SK-N-SH (cell line): ENCODE results near the gene ST7L. TPM values are rescaled to one million over a fixed set of nuclear protein-coding genes. Genes with fewer than 3 reads are reported as not detected.

ENCODE experiments used
- CTCF ChIA-PET: fragments of 300-600, 350-600 bp; formaldehyde crosslinking; extraction: SDS; loops from one replicate; lab custom pipeline; 2021; lab: Yijun Ruan, JAX
- POLR2A ChIA-PET: fragments of 350-600 bp; sonication (Branson Sonifier 250); formaldehyde crosslinking; extraction: SDS; loops from one replicate; lab custom pipeline; 2020; ENCODE audit warnings: antibody characterized with exemption, inconsistent platforms; lab: Yijun Ruan, JAX
- DNase-seq: peaks from one replicate; pipeline ENCODE4 v3.0.0; 2012
- H2AFZ ChIP-seq: fragments of 200-600 bp; sonication (generic); 2 replicates; pipeline ENCODE4 v1.8.1; 2016; ENCODE audit warnings: antibody characterized with exemption, mild to moderate bottlenecking, low read depth
- H3F3A ChIP-seq: fragments of 200-600 bp; sonication (generic); replicated peaks from 2 replicates; pipeline ENCODE3; 2016; ENCODE audit warnings: antibody characterized with exemption, mild to moderate bottlenecking; ENCODE audit not compliant: insufficient read depth
- H3K27ac ChIP-seq, 2 experiments: fragments of 200-500 bp in 1 of 2; fragments of 200-600 bp in 1 of 2; sonication (Bioruptor generic) in 1 of 2; sonication (generic), shearing (Covaris generic) in 1 of 2; 2 replicates each; pipeline versions ENCODE4 v1.5.1 to v1.6.1; 2014 to 2016; ENCODE audit warnings: low read depth in 2 of 2, inconsistent platforms in 1 of 2, low read length in 1 of 2, mild to moderate bottlenecking in 1 of 2, mixed read lengths in 1 of 2
- H3K27me3 ChIP-seq: fragments of 200-600 bp; sonication (generic), shearing (Covaris generic); 2 replicates; pipeline ENCODE4 v1.6.1; 2016; ENCODE audit warnings: mixed run types; ENCODE audit not compliant: insufficient read depth
- H3K36me3 ChIP-seq, 2 experiments: fragments of 200-500 bp in 1 of 2; fragments of 200-600 bp in 1 of 2; sonication (Bioruptor generic) in 1 of 2; sonication (generic) in 1 of 2; replicated peaks in 1 of 2; 2 replicates each; pipeline versions ENCODE3 to v1.5.1; 2014 to 2016; ENCODE audit warnings: low read length in 1 of 2, mild to moderate bottlenecking in 1 of 2; ENCODE audit not compliant: insufficient read depth in 2 of 2, control insufficient read depth in 1 of 2
- H3K4me1 ChIP-seq, 2 experiments: fragments of 200-500 bp in 1 of 2; fragments of 200-600 bp in 1 of 2; sonication (Bioruptor generic) in 1 of 2; sonication (generic), shearing (Covaris generic) in 1 of 2; 2 replicates each; pipeline versions ENCODE4 v1.5.1 to v1.6.1; 2014 to 2016; ENCODE audit warnings: low read depth in 1 of 2, low read length in 1 of 2, mixed run types in 1 of 2; ENCODE audit not compliant: insufficient read depth in 2 of 2, control insufficient read depth in 1 of 2
- H3K4me2 ChIP-seq: fragments of 200-600 bp; sonication (generic), shearing (Covaris generic); 2 replicates; pipeline ENCODE4 v1.6.1; 2017; ENCODE audit warnings: mixed run types
- H3K4me3 ChIP-seq, 2 experiments: fragments of 200-500 bp in 1 of 2; fragments of 200-600 bp in 1 of 2; sonication (Bioruptor generic) in 1 of 2; sonication (generic), shearing (Covaris generic) in 1 of 2; 2 replicates each; pipeline versions ENCODE4 v1.5.1 to v1.8.1; 2014 to 2016; ENCODE audit warnings: low read depth in 2 of 2, inconsistent platforms in 1 of 2, low read length in 1 of 2, mild to moderate bottlenecking in 1 of 2, mixed read lengths in 1 of 2, moderate library complexity in 1 of 2
- H3K79me2 ChIP-seq: fragments of 200-600 bp; sonication (generic); 2 replicates; pipeline ENCODE4 v1.8.1; 2017; ENCODE audit warnings: mild to moderate bottlenecking; ENCODE audit not compliant: insufficient read depth
- H3K9ac ChIP-seq: fragments of 200-600 bp; sonication (generic); 2 replicates; pipeline ENCODE4 v1.6.1; 2017; ENCODE audit warnings: mixed run types
- H3K9me2 ChIP-seq: fragments of 200-600 bp; sonication (generic); 2 replicates; pipeline ENCODE4 v1.6.1; 2017; ENCODE audit warnings: mixed run types
- H3K9me3 ChIP-seq: fragments of 200-600 bp; sonication (generic); 2 replicates; pipeline ENCODE4 v1.6.1; 2017; ENCODE audit warnings: mixed run types, mild to moderate bottlenecking, moderate library complexity
- H4K20me1 ChIP-seq: fragments of 200-600 bp; sonication (generic); 2 replicates; pipeline ENCODE4 v1.6.1; 2017; ENCODE audit warnings: mild to moderate bottlenecking, mixed run types; ENCODE audit not compliant: insufficient read depth
- ELF1 ChIP-seq: IDR thresholded peaks from 2 replicates; pipeline ENCODE4 v1.4.0; 2012
- EZH2phosphoT487 ChIP-seq: fragments of 200-600 bp; sonication (generic); IDR thresholded peaks from 2 replicates; pipeline ENCODE4 v1.6.1; 2017; ENCODE audit warnings: low read depth, mixed run types, mild to moderate bottlenecking, antibody characterized with exemption, moderate library complexity, borderline replicate concordance
- FOSL2 ChIP-seq: IDR thresholded peaks from 2 replicates; pipeline ENCODE4 v1.4.0; 2012; ENCODE audit warnings: low read depth, mild to moderate bottlenecking, moderate library complexity, borderline replicate concordance
- FOXJ3 ChIP-seq: sonication (generic); formaldehyde crosslinking; IDR thresholded peaks from 2 replicates; pipeline ENCODE4 v1.5.1; 2020; ENCODE audit warnings: mild to moderate bottlenecking, missing genetic modification reagents
- GABPA ChIP-seq: IDR thresholded peaks from 2 replicates; pipeline ENCODE4 v1.4.0; 2012; ENCODE audit warnings: low read depth, mild to moderate bottlenecking
- JUND ChIP-seq: IDR thresholded peaks from 2 replicates; pipeline ENCODE4 v1.4.0; 2012
- MEF2A ChIP-seq: IDR thresholded peaks from 2 replicates; pipeline ENCODE4 v1.4.0; 2012; ENCODE audit warnings: low read depth, borderline replicate concordance
- MXI1 ChIP-seq: IDR thresholded peaks from 2 replicates; pipeline ENCODE4 v1.6.1; 2012; ENCODE audit warnings: mild to moderate bottlenecking, low read depth, low read length, improper control_type of control experiment
- NFIC ChIP-seq: IDR thresholded peaks from 2 replicates; pipeline ENCODE4 v1.4.0; 2012; ENCODE audit warnings: borderline replicate concordance
- POLR2AphosphoS5 ChIP-seq: IDR thresholded peaks from 2 replicates; pipeline ENCODE4 v1.6.1; 2012; ENCODE audit warnings: low read depth, low read length
- RCOR1 ChIP-seq: fragments of 150-350 bp; IDR thresholded peaks from 2 replicates; pipeline ENCODE4 v1.6.1; 2017; ENCODE audit warnings: antibody characterized with exemption, low read length
- RFX5 ChIP-seq: IDR thresholded peaks from 2 replicates; pipeline ENCODE4 v1.6.1; 2012; ENCODE audit warnings: mild to moderate bottlenecking, improper control_type of control experiment, low read length
- SMC3 ChIP-seq: IDR thresholded peaks from 2 replicates; pipeline ENCODE4 v1.6.1; 2012; ENCODE audit warnings: low read depth, low read length, improper control_type of control experiment
- TAF1 ChIP-seq: IDR thresholded peaks from 2 replicates; pipeline ENCODE4 v1.6.1; 2012; ENCODE audit warnings: low read depth, mild to moderate bottlenecking, low read length, moderate library complexity, borderline replicate concordance
- TEAD4 ChIP-seq: IDR thresholded peaks from 2 replicates; pipeline ENCODE4 v1.4.0; 2012; ENCODE audit warnings: mild to moderate bottlenecking, borderline replicate concordance; ENCODE audit not compliant: insufficient read depth
- YY1 ChIP-seq: IDR thresholded peaks from 2 replicates; pipeline ENCODE4 v1.4.0; 2012; ENCODE audit warnings: low read depth, mild to moderate bottlenecking
- WGBS: methylation state at CpG from one replicate; pipeline ENCODE4 v1.1.6; 2017; ENCODE audit warnings: low lambda C conversion rate; 5-methylcytosine and 5-hydroxymethylcytosine counted together
- polyA plus RNA-seq, 3 experiments: library from polyadenylated mRNA; depleted of rRNA; stranded (reverse); fragments of >200 nt; gene quantifications; 2 replicates each; pipeline ENCODE4 v1.2.3, GENCODE V29; 2012
- TF ChIP-seq, protein P1 (sequence below): fragments of 150-350 bp; IDR thresholded peaks from 2 replicates; pipeline ENCODE4 v1.6.1; 2016; ENCODE audit warnings: mild to moderate bottlenecking, low read depth, low read length
- TF ChIP-seq, protein P2 (sequence below): IDR thresholded peaks from 2 replicates; pipeline ENCODE4 v1.6.1; 2012; ENCODE audit warnings: mild to moderate bottlenecking, low read depth, low read length, moderate library complexity
- TF ChIP-seq, protein P3 (sequence below): IDR thresholded peaks from 2 replicates; pipeline ENCODE4 v1.4.0; 2012; ENCODE audit warnings: low read depth, borderline replicate concordance
- TF ChIP-seq, protein P4 (sequence below): fragments of 200-600 bp; sonication (generic); IDR thresholded peaks from 2 replicates; pipeline ENCODE4 v1.6.1; 2017; ENCODE audit warnings: antibody characterized with exemption, mild to moderate bottlenecking, moderate library complexity

The ST7L gene
- polyA plus RNA-seq, 1 of the 3 experiments (the other 2 are of a cell fraction), result 17.9 TPM

DNA sequence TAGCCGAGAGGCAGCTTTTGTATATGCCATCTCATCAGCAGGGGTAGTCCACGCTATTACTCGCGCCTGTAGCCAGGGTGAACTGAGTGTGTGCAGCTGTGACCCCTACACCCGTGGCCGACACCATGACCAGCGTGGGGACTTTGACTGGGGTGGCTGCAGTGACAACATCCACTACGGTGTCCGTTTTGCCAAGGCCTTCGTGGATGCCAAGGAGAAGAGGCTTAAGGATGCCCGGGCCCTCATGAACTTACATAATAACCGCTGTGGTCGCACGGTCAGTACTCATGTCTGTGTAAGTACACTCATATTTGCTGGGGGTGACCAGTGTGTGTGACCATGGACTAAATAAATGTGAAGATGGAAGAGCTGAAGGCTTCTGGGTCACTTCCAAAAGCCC lies 102.8 kb downstream of the ST7L start:
- CTCF ChIA-PET, result interaction anchor here (1.1 to 2.1 kb wide), 4 partner anchors 11 to 50 kb away, joined by 3 to 8 read pairs (median 3); no protein-coding TSS in a partner anchor
- H2AFZ ChIP-seq, result no peak overlapping the region
- TF ChIP-seq ELF1 (no peak), SMC3 (no peak), RFX5 (no peak), MXI1 (no peak), MEF2A (no peak), FOSL2 (no peak), JUND (no peak), TAF1 (no peak), GABPA (no peak), YY1 (no peak), TEAD4 (no peak), EZH2phosphoT487 (no peak), RCOR1 (no peak), POLR2AphosphoS5 (no peak), FOXJ3 (no peak), NFIC (no peak)
- TF ChIP-seq, protein P1, sequence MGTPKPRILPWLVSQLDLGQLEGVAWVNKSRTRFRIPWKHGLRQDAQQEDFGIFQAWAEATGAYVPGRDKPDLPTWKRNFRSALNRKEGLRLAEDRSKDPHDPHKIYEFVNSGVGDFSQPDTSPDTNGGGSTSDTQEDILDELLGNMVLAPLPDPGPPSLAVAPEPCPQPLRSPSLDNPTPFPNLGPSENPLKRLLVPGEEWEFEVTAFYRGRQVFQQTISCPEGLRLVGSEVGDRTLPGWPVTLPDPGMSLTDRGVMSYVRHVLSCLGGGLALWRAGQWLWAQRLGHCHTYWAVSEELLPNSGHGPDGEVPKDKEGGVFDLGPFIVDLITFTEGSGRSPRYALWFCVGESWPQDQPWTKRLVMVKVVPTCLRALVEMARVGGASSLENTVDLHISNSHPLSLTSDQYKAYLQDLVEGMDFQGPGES, result no peak
- TF ChIP-seq, protein P2, sequence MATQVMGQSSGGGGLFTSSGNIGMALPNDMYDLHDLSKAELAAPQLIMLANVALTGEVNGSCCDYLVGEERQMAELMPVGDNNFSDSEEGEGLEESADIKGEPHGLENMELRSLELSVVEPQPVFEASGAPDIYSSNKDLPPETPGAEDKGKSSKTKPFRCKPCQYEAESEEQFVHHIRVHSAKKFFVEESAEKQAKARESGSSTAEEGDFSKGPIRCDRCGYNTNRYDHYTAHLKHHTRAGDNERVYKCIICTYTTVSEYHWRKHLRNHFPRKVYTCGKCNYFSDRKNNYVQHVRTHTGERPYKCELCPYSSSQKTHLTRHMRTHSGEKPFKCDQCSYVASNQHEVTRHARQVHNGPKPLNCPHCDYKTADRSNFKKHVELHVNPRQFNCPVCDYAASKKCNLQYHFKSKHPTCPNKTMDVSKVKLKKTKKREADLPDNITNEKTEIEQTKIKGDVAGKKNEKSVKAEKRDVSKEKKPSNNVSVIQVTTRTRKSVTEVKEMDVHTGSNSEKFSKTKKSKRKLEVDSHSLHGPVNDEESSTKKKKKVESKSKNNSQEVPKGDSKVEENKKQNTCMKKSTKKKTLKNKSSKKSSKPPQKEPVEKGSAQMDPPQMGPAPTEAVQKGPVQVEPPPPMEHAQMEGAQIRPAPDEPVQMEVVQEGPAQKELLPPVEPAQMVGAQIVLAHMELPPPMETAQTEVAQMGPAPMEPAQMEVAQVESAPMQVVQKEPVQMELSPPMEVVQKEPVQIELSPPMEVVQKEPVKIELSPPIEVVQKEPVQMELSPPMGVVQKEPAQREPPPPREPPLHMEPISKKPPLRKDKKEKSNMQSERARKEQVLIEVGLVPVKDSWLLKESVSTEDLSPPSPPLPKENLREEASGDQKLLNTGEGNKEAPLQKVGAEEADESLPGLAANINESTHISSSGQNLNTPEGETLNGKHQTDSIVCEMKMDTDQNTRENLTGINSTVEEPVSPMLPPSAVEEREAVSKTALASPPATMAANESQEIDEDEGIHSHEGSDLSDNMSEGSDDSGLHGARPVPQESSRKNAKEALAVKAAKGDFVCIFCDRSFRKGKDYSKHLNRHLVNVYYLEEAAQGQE, result no peak
- TF ChIP-seq, protein P3, sequence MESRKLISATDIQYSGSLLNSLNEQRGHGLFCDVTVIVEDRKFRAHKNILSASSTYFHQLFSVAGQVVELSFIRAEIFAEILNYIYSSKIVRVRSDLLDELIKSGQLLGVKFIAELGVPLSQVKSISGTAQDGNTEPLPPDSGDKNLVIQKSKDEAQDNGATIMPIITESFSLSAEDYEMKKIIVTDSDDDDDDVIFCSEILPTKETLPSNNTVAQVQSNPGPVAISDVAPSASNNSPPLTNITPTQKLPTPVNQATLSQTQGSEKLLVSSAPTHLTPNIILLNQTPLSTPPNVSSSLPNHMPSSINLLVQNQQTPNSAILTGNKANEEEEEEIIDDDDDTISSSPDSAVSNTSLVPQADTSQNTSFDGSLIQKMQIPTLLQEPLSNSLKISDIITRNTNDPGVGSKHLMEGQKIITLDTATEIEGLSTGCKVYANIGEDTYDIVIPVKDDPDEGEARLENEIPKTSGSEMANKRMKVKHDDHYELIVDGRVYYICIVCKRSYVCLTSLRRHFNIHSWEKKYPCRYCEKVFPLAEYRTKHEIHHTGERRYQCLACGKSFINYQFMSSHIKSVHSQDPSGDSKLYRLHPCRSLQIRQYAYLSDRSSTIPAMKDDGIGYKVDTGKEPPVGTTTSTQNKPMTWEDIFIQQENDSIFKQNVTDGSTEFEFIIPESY, result no peak
- TF ChIP-seq, protein P4, sequence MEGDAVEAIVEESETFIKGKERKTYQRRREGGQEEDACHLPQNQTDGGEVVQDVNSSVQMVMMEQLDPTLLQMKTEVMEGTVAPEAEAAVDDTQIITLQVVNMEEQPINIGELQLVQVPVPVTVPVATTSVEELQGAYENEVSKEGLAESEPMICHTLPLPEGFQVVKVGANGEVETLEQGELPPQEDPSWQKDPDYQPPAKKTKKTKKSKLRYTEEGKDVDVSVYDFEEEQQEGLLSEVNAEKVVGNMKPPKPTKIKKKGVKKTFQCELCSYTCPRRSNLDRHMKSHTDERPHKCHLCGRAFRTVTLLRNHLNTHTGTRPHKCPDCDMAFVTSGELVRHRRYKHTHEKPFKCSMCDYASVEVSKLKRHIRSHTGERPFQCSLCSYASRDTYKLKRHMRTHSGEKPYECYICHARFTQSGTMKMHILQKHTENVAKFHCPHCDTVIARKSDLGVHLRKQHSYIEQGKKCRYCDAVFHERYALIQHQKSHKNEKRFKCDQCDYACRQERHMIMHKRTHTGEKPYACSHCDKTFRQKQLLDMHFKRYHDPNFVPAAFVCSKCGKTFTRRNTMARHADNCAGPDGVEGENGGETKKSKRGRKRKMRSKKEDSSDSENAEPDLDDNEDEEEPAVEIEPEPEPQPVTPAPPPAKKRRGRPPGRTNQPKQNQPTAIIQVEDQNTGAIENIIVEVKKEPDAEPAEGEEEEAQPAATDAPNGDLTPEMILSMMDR, result no peak

More for the DNA sequence above, 102.8 kb downstream of the ST7L start:
- no peaks in the 10 kb centered on the region for H3K4me1 ChIP-seq
- H3K4me3 ChIP-seq, result no peak overlapping the region
- no peak overlapping the region for H3K27ac ChIP-seq
- H3F3A ChIP-seq, result no peaks in the 10 kb centered on the region
- no peaks in the 10 kb centered on the region for H3K79me2 ChIP-seq
- WGBS, result 89% methylated on average over 10 of the region's 14 CpGs
- no peak overlapping the region for H3K9ac ChIP-seq
- H3K9me3 ChIP-seq, result no peaks in the 10 kb centered on the region
- H3K4me2 ChIP-seq, result no peak overlapping the region
- H3K27me3 ChIP-seq, result no peaks in the 10 kb centered on the region
- H3K36me3 ChIP-seq, result no peaks in the 10 kb centered on the region
- POLR2A ChIA-PET, result no interaction called here
- no peaks in the 10 kb centered on the region for H4K20me1 ChIP-seq
- no peaks in the 10 kb centered on the region for H3K9me2 ChIP-seq
- no peak for DNase-seq
